NK-92 (cell line): ENCODE data around the gene LTF.
A peak's percentile ranks its signal among the peaks of the same experiment; 100 is the strongest.

Source experiments
- DNase-seq: peaks from one replicate; lab custom pipeline; 2025; ENCODE audit not compliant: unreplicated experiment; lab: John Stamatoyannopoulos, UW

The LTF gene

GRCh38 chr3:46491089-46492070, 26.7 kb upstream of the LTF start:
- no peak for DNase-seq

DNA sequence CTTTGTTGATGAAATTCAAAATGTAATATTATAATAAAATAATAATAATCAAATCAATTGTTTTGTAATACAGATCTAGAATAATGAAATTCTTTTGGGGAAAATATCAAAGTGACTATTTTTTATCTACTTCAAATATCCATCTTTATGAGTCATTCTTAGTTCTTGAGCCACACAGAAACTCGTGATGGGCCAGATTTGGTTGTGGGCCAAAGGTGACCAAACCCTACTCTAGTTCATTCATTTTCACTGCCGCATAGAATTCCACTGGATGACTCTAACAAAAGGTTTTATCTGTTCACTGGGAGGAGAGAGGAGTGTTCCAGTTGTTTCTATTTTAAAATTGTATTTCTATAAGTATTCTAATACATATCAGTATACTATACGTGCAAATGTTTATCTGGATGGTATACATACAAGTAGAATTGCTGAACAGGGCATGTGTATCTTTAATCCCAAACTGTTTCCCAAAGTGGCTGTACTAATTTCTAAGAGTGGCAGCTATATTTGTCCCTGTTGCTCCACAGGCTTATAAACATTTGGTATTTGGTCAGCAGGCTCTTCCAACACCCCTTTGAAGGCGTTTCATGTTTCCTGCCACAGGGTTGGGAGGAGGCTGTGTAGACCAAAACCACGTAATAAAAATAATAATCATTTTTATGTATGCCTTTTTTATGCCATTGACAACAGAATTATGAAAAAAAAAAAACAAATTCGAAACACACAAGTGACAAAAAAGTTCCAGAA, 25.8 kb upstream of the LTF start:
- no peak for DNase-seq

GRCh38 chr3:46489875-46490274, 25.2 kb upstream of the LTF start:
- no peak for DNase-seq

- no peak for DNase-seq
Measured at GRCh38 chr3:46489381-46489780, 24.7 kb upstream of the LTF start.

- DNase-seq = peak; percentile 22
Measured at GRCh38 chr3:46488735-46489361, 24.1 kb upstream of the LTF start.

GRCh38 chr3:46485779-46486175, 21.1 kb upstream of the LTF start:
- no peak for DNase-seq

DNA sequence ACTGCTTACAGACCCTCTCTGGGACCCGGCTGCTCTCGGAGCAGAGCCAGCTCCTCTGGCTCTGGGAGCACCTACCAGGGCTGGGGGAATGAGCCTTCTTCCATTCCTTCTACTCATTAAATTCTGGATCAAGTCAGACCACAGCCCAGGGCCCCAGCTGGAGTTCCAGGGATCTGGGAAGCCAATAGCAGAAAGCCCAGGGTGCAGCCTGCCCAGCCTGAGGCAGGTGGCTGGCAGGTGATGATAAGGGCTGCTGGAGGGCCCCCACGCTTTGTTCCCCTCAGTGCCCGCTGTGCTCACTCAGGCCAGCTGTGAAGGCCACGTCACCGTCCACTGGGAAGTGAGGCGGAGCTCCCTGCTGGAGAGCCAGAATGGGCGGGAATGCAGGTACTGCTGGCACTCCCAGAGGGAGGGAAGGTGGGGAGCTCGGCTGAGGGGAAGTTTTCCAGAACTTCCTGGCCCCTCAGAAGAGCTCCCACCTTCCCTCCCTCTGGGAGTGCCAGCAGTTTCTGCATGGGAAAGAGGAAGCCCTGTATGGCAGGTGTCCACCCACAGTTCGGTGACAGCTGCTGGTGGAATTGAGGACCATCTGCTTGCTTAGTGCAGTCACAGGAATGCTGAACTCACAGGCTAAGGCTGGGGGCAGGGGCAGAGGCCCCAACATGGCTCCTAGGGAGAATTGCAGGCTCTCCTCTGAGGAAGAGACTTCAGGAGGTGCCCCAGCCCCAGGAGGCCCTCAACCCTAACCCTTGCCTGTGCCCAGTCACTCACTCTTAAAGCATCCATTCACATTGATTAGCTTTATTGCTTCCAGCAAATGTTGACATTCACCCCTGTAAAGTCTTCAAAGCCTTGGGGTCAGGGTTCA, 20.4 kb upstream of the LTF start:
- no peak for DNase-seq

- DNase-seq = no peak
Measured at GRCh38 chr3:46484388-46484787, 19.7 kb upstream of the LTF start.

DNA sequence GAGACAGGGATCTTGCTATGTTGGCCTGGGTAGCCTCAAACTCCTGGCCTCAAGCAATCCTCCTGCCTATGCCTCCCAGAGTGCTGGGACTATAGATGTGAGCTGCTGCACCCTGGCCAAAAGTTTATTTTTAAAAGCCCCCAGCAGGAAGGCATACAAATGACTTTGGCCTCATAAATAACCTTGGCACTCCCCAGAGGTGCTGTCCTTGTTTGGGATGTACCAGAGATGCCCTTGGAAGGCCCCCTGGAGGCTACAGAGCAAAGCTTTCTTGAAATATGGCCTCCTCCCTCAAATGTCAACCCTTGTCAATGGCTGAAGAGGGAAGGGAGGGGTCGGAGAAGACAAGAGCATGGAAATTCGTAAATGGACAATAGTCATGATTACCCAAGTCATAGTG, 19.1 kb upstream of the LTF start:
- no peak for DNase-seq

GRCh38 chr3:46482632-46483350, 18.1 kb upstream of the LTF start:
- no peak for DNase-seq

GRCh38 chr3:46481636-46482035, 16.9 kb upstream of the LTF start:
- no peak for DNase-seq

GRCh38 chr3:46480491-46481195, 15.9 kb upstream of the LTF start:
- DNase-seq = no peak

- no peak for DNase-seq
Measured at GRCh38 chr3:46479696-46480095, 15.0 kb upstream of the LTF start.

DNA sequence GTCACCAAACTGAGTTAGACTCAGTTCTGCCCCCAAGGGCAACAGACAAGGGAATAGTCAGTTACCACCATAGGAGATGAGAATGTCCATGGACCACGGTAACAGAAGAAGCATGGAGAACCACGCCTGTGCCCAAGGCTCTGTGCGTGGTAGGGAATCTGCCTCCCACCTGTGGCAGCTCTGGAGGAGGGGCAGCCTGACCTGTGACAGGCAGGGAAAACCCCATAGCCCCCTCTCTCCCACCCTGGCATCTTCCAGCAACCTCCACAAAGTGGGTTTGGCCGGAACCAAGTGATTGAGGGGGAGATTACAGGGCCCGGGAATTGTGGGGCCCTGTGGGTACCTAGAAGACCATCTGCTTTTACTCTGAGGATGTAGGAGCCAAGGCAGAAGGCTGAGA, 14.3 kb upstream of the LTF start:
- no peak for DNase-seq

GRCh38 chr3:46478341-46478740, 13.6 kb upstream of the LTF start:
- no peak for DNase-seq

DNA sequence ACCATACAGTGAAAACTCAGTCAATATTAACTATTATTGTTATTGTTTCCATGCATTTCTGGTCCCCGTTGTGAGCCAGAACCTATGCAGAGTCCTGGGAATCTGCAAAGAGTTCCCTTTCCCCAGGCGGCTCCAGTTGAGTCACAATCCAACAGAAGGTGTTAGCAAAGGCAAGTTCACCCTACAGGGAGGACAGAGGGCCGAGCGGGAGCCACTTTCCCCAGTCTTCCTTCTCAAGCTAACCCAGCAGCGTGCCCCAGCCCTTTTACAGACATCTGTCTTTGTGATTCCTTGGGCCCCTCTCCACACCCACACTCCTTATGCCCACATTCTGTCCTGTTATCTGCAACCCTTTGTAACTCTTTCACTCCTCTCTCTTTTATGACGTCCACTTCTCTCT, 13.1 kb upstream of the LTF start:
- no peak for DNase-seq

GRCh38 chr3:46477145-46477544, 12.4 kb upstream of the LTF start:
- DNase-seq = no peak

GRCh38 chr3:46472736-46473135, 8.0 kb upstream of the LTF start:
- DNase-seq = no peak

- no peak for DNase-seq
Measured at GRCh38 chr3:46471371-46471914, 6.7 kb upstream of the LTF start.
